HFFc6 (cell line): ENCODE measurements around the gene MRPS27. TPM values are rescaled to one million over a fixed set of nuclear protein-coding genes. Genes with fewer than 3 reads are reported as not detected.
A peak's percentile ranks its signal among the peaks of the same experiment; 100 is the strongest.

Source experiments
- DNase-seq: peaks from one replicate; pipeline ENCODE4 v3.0.0-alpha.2; 2018
- H3K27ac Mint-ChIP-seq: 2 replicates; pipeline ENCODE4 v1.8.0; 2020; ENCODE audit warnings: mild to moderate bottlenecking, mixed read lengths
- H3K27me3 Mint-ChIP-seq: 2 replicates; pipeline ENCODE4 v1.8.0; 2021; ENCODE audit warnings: mild to moderate bottlenecking, moderate library complexity, mixed read lengths; ENCODE audit not compliant: insufficient read depth
- H3K36me3 Mint-ChIP-seq: 2 replicates; pipeline ENCODE4 v1.8.0; 2021; ENCODE audit warnings: low read depth, mixed read lengths
- H3K4me1 Mint-ChIP-seq: 2 replicates; pipeline ENCODE4 v1.8.0; 2020; ENCODE audit warnings: low read depth, mixed read lengths
- H3K4me3 Mint-ChIP-seq: 2 replicates; pipeline ENCODE4 v1.8.0; 2020; ENCODE audit warnings: mild to moderate bottlenecking, moderate library complexity, mixed read lengths
- H3K9me3 Mint-ChIP-seq: 2 replicates; pipeline ENCODE4 v1.8.0; 2020; ENCODE audit warnings: mild to moderate bottlenecking, mixed read lengths
- total RNA-seq, 6 experiments: library from RNA; stranded (reverse); fragmentation: NEBNext Ultra II Directional; extraction: Animal tissue kit (Norgen Biotek cat#: 25700); gene quantifications; 2 replicates in 1 of 6; 3 replicates in 5 of 6; pipeline ENCODE4 v1.2.3, GENCODE V29; 2021
- TF ChIP-seq, protein P1 (sequence below): fragments of 200-600 bp; sonication (generic); IDR thresholded peaks from 2 replicates; pipeline ENCODE4 v1.5.0; 2021; ENCODE audit warnings: antibody characterized with exemption, mild to moderate bottlenecking

MRPS27 gene
- total RNA-seq, 6 experiments from 2014 or later: 46.1 to 74.1 (median 57.9) TPM

GRCh38 chr5:72228960-72229359, 91.1 kb downstream of the MRPS27 start:
- no peak for DNase-seq
- no peak overlapping the region for H3K27ac Mint-ChIP-seq
- H3K36me3 Mint-ChIP-seq: peaks cover 55% of the 10 kb centered on the region
- H3K4me1 Mint-ChIP-seq: peaks cover 32% of the 10 kb centered on the region
- TF ChIP-seq, protein P1, sequence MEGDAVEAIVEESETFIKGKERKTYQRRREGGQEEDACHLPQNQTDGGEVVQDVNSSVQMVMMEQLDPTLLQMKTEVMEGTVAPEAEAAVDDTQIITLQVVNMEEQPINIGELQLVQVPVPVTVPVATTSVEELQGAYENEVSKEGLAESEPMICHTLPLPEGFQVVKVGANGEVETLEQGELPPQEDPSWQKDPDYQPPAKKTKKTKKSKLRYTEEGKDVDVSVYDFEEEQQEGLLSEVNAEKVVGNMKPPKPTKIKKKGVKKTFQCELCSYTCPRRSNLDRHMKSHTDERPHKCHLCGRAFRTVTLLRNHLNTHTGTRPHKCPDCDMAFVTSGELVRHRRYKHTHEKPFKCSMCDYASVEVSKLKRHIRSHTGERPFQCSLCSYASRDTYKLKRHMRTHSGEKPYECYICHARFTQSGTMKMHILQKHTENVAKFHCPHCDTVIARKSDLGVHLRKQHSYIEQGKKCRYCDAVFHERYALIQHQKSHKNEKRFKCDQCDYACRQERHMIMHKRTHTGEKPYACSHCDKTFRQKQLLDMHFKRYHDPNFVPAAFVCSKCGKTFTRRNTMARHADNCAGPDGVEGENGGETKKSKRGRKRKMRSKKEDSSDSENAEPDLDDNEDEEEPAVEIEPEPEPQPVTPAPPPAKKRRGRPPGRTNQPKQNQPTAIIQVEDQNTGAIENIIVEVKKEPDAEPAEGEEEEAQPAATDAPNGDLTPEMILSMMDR: no peak
- peaks cover 1% of the 10 kb centered on the region; the same call in 1 of the 2 replicates for H3K27me3 Mint-ChIP-seq
- H3K4me3 Mint-ChIP-seq: no peak overlapping the region
- no peaks in the 10 kb centered on the region for H3K9me3 Mint-ChIP-seq

GRCh38 chr5:72226950-72227349, 93.1 kb downstream of the MRPS27 start:
- TF ChIP-seq, protein P1: no peak
- H3K4me1 Mint-ChIP-seq: peaks cover 19% of the 10 kb centered on the region
- no peak overlapping the region for H3K4me3 Mint-ChIP-seq
- no peaks in the 10 kb centered on the region for H3K9me3 Mint-ChIP-seq
- H3K27ac Mint-ChIP-seq: no peak overlapping the region
- H3K27me3 Mint-ChIP-seq: no peaks in the 10 kb centered on the region; the same call in 1 of the 2 replicates
- no peak for DNase-seq
- peaks cover 64% of the 10 kb centered on the region for H3K36me3 Mint-ChIP-seq

- Mint-ChIP-seq H3K4me3 (no peak overlapping the region), H3K4me1 (peaks cover 16% of the 10 kb centered on the region), H3K27me3 (no peaks in the 10 kb centered on the region; the same call in 1 of the 2 replicates), H3K9me3 (no peaks in the 10 kb centered on the region), H3K27ac (peak overlapping the region; percentile 72), H3K36me3 (peaks cover 65% of the 10 kb centered on the region)
- TF ChIP-seq, protein P1: no peak
- no peak for DNase-seq
Observed at GRCh38 chr5:72225741-72226140, 94.3 kb downstream of the MRPS27 start.

DNA sequence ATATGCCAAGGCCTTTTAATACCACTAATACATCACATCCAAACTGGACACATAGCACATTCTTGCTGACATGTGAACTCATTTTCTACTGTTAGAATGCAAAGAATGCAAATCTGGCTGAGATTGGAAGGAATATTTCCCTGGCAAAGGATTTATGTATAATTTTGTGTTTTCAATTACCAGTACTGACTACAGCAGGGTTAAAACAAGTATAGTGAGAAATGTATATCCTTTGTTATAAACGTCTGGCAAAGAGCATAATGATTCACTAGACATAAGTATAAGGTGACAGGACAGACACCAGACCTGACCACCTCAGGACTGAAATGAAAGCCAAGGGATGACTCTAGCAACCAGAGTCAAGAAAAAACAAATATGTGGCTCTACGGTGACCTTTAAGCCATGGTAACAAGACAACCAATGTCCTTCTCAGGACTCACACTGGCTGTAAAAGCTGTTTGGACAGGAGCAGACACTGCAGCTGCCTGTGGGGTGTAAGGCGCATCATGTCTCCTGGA, 95.0 kb downstream of the MRPS27 start:
- Mint-ChIP-seq H3K9me3 (no peaks in the 10 kb centered on the region), H3K27ac (peak overlapping the region; percentile 72), H3K27me3 (no peaks in the 10 kb centered on the region; the same call in 1 of the 2 replicates), H3K4me3 (no peak overlapping the region), H3K36me3 (peaks cover 58% of the 10 kb centered on the region), H3K4me1 (peaks cover 13% of the 10 kb centered on the region)
- DNase-seq: peak; percentile 67
- TF ChIP-seq, protein P1: no peak

GRCh38 chr5:72223371-72223770, 96.7 kb downstream of the MRPS27 start:
- TF ChIP-seq, protein P1: no peak
- DNase-seq: no peak
- H3K9me3 Mint-ChIP-seq: no peaks in the 10 kb centered on the region
- no peak overlapping the region for H3K27ac Mint-ChIP-seq
- peaks cover 13% of the 10 kb centered on the region for H3K4me1 Mint-ChIP-seq
- H3K36me3 Mint-ChIP-seq: peaks cover 74% of the 10 kb centered on the region
- H3K27me3 Mint-ChIP-seq: no peaks in the 10 kb centered on the region; the same call in 1 of the 2 replicates
- H3K4me3 Mint-ChIP-seq: no peak overlapping the region

GRCh38 chr5:72222521-72222920, 97.5 kb downstream of the MRPS27 start:
- DNase-seq: no peak
- H3K27ac Mint-ChIP-seq: no peak overlapping the region
- TF ChIP-seq, protein P1: no peak
- peaks cover 13% of the 10 kb centered on the region for H3K4me1 Mint-ChIP-seq
- no peaks in the 10 kb centered on the region; the same call in 1 of the 2 replicates for H3K27me3 Mint-ChIP-seq
- no peak overlapping the region for H3K4me3 Mint-ChIP-seq
- no peaks in the 10 kb centered on the region for H3K9me3 Mint-ChIP-seq
- peaks cover 75% of the 10 kb centered on the region for H3K36me3 Mint-ChIP-seq
